Stimulated activated CD4-positive, alpha-beta T cell treated with anti-CD3 and anti-CD28 coated beads, Interleukin-15, amount 100 ng/mL, for 24 hours (primary cell): ENCODE measurements around the gene KERA.

Source experiments
- DNase-seq: peaks from one replicate; pipeline ENCODE4 v3.0.0-alpha.2; 2020

KERA gene

DNA sequence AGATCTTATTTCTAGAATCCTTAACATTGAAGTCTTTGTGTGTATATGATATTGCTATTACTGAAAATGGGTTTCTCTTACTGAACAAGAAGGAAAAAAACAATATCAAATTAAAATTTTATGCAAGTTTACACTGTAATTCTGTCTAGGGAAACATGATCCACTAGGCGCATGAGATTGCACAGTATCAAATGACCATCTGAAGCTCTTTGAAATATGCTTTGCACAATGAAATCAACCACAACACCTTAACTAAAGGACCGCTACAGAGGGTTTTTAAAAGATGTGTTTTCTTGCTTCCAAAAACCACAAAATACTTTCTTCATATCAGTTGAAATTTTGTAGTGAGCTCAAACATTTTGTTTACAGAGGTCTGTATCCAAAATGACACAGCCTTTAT is 15.1 kb upstream of the KERA start:
- DNase-seq = no peak

DNA sequence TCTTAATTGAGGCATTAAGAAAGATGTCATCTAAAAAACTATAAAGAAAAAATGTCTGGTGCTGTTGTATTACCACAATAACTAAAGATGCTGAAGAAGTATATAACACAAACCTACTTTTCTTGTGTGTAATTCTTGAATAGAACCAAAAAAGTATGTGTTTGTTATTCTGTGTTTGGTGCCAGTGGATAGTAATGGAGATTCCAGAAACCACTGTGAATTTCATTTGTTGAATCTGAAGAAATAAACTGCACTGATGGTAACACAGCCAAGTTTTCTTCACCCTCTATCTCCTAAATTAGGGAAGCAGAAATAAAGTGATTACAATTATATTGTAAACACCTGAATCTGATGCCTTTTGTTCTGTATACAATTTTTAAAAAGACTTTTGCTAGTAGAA is 13.1 kb upstream of the KERA start:
- DNase-seq = no peak

DNA sequence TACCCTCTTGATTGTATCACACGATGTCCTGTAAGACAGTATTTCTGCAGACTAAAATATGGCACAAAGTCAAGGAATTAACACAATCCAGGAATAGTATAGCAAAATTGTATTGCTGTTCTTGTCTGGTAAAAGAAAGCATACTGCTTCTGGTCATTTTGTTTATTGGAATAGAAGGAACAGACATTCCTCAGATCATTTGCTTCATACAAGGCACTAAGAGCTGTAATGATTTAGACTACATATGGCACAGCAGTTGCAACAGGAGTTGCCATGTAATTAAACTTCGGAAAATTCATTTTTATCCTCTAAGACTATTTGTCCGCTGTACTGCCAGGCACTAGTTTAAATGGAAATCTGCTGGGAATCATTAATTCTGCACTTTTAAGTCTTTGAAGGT is 7.6 kb upstream of the KERA start:
- DNase-seq = no peak

DNA sequence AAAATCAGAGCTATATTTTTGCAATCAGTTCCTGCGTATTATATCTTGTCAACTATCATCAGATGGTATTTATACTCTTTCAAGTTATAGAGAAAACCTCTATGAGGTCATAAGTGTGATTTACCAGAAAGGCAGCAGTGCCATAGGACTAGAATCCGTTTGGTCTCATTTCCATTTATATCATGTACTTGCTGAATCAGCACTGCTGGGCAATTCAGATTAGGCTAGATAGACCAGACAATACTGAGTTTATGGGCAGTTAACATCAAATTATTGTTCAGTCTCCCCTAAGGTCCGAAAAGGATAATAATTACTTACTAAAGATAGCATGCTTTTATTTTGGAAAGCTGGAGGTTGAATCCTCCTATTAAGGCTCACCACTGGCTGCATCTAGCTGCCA is 6.8 kb upstream of the KERA start:
- no peak for DNase-seq

DNA sequence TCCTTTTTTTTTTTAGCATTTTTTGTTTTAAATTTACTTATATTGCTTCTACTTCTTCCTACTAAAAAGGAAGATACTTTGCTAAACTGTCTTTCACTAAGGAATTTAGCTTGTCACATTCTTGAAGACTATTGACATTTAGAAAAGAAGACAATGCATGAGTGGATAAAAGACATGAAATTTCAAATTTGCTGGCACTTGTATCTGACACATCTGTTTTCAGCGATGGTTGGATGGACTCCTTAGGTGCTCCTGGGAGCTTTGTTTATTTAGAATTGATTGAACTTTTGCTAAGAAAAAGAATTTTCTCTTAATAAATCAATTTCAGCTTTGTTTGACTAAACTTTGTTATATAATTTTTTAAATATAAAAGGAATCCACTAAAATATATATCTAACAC is 3.3 kb upstream of the KERA start:
- no peak for DNase-seq

DNA sequence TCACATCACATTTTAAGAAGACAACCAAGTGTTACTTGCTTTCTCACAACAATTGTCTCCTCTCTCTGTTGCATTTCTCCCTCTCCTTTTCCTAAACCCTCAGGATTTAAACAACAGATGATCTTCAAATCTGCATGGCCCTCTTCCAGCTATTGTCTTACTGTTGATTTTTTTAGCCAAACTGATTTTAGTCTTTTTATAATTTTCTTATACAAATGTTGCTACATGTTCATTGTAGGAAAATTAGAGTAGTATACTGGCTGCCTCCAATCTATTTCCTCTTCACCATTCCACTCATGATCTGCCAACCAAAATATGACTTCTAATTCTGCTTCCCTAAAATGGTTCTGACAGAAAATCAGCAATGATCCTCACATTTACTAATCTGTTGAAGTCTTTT is 1.4 kb upstream of the KERA start:
- DNase-seq = no peak

DNA sequence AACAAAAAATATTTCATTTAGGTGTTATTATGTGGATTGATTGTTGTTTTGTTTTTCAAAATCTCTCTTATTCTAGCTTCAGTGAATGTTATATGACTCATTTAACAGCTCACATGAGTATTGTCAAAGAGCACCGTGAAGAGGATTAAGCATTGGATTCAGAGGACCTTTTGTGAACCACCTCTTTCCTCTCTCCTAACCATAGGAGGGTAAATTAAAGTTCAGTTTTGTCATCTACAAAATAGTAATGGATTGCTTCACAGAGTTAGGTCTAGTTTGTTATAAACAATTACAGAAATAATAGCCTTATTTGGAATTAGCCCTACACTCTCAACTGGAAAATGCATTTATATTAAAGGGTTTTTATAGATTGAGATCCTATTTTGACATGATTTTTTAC is 962 bp upstream of the KERA start:
- DNase-seq = no peak

DNA sequence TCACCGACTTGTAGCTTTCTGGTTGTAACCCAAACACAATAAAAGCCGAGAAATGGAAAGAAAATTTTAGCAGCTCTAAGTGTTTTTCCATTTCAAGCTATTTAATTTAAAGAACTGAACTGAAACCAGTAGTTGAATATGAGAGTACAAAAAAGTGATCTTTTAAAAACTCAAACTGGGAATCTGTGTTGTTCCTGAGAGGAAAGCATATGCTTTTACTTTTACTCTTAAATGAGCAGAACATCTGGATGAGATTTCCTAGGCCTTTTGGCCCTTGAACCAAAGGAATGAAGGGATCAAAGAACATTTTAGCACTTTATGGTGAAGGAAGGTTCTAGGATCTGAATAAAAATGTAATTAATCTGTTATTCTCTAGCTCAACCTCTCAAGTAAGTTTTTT is 1.3 kb downstream of the KERA start:
- DNase-seq = no peak

DNA sequence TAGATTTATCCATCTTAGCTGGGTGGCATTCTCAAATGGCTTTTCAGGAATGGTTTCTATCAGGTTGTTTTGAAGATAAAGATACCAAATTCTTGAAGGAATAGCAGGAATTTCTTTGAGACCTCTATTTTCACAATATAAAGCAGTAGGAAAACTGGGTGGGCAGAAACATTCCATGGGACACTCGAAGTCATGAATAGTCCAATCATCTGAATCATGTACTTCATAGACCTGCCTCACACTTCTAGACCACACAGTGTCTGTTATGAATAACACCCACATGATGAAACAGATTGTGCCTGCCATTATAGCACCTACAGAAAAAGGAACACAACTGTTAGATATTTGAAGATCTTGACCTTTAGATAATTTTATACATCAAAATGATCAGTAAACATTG is 1.8 kb downstream of the KERA start:
- no peak for DNase-seq

DNA sequence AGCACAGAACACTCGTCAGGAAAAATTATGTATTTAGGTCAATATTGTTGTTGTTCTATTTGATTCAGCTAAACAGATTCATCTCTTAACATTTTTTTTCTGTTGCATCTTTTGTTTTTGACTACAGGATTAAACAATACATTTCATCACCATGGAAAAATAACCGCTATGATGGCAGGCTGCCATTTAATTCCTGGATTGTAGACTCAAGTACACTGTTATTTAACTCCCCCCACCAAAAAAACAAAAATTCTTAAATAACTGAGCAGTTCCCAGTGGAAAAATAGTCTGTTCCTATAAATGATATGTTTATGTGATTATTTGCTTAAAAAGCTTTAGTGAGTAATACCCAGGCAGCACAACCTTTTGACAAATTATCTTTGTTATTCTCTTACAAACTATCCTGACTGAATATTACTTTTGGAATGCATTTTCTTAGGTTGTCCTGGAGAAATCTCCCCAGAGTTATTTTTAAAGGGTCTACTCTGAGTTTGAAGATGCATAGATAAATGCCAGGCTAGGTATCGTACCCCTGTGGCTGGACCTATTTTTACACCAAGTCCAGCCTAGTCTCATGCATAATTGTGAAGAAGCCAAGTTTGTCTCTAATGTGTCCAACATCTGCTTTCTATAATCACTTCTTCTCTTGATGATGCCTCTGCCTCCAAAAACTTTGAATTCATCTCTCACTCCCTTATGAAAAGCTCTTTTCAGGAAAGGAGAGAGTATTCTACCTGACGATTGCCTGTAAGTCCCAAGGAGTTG is 3.7 kb downstream of the KERA start:
- DNase-seq = no peak

DNA sequence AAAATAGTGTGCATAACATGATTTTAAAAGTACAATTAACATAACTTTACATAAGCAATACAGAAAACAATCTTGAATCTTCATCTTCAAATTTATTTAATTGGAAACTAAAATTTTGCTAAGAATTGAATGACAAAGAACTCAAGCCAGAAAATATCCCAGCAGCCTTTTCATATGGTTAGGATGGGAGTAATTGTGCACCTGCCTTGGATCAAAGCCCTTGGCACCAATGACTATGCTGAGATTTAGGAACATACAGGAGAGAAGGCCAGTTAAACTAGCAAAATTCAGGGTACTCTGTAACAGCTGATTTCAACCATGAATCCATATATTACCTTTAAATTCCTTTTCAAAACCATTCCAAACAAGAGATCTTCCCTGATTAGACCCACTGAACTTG is 5.8 kb downstream of the KERA start:
- no peak for DNase-seq

DNA sequence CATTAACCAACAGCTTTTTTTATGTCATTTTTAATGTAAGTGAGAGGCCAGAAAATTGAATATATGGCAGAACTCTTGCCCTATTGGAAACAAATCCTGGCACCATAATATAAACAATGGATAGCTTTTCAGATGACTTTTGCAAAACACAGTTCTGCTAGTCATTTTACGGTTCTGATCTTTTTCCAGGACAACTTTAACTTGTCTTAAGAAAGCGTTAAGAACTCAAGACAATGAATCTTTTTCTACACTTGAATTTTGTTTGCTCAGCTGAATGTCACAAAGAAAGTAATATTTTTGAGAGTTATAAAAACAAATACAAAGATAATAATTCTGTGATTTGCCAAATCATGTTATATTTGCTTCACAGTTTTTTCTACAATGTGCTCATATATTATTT is 13.2 kb downstream of the KERA start:
- DNase-seq = no peak

DNA sequence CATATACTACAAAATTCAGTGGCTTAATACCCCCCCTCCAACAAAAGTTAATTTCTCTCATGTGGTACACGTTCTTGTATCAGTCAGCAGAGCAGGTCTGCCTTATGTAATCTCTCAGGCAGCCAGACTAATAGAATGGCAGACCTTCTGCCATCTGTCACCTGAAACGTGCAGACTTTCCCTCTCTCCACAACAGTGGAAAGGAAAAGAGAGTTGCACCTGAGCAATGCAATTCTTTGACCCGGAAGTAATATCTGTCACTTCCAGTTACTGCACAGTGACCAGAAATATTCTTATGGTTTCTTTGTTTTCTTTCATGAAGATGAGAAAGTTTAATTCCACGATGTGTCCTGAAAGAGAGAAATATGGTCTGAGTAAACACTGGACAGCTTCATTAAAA is 14.4 kb downstream of the KERA start:
- no peak for DNase-seq

DNA sequence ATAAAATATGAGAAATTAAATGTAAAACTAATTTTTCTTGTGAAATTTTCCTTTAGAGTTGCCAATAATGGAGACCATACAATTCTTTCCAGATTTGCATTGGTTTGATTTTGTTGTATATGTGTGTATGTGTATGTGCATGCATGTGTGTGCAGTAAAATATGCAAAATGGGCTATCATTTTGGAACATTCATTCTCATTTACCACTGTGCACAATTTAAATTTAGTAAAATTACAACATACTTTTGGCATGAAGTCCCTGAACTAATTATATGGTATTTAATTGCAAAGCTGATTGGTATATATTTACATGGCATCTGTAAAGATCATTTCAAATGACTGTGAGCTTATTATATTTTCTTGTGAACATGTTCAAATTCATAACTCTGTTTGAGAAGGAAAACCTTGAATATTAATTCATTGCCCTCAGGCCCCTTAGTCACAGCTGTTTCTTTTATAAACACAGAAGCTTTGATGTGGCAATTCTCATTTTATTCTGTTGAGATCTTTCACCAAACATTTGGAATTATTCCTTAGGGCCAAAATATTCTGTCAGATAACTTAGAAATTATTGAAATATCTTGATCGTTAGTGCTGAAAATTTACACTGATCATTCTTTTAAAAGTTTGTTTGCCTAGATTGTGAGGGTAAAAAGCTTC is 17.6 kb downstream of the KERA start:
- DNase-seq = no peak

DNA sequence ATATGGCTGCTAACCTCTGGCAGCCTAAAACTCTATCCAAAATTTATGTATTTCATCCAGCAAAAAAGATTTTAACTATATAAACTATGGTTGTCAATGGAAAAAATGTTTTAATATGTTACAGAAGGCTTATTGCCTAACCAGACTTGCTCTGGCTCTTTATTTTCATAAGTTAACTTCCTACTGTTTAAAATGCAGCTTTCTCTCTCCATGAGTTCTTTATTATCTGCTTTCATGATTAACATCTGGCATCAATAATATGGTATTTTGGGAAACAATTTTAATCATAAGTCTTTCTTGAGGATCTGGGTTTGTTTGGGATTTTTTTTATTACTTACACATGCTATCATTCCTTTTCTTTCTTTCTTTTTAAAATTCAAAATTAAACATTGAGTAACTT is 20.5 kb downstream of the KERA start:
- DNase-seq = no peak

DNA sequence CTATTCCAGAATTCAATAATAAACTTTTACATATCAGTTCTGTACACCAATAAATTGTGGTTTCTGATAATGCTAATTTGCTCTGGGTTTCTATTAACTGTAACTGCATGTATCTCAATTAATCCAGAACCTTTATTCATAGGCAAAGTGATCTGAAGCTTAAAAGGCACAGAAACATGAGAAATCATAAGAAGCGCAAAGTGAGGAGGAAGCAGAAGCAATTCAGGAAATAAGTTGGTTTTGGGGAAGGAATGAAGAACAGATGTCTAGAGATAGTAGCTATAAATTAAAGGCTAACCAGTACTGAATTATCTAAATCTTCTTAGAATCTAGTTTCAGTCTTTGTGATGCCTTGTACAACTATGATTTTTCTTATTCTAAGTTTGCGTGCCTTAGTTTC is 24.6 kb downstream of the KERA start:
- no peak for DNase-seq

DNA sequence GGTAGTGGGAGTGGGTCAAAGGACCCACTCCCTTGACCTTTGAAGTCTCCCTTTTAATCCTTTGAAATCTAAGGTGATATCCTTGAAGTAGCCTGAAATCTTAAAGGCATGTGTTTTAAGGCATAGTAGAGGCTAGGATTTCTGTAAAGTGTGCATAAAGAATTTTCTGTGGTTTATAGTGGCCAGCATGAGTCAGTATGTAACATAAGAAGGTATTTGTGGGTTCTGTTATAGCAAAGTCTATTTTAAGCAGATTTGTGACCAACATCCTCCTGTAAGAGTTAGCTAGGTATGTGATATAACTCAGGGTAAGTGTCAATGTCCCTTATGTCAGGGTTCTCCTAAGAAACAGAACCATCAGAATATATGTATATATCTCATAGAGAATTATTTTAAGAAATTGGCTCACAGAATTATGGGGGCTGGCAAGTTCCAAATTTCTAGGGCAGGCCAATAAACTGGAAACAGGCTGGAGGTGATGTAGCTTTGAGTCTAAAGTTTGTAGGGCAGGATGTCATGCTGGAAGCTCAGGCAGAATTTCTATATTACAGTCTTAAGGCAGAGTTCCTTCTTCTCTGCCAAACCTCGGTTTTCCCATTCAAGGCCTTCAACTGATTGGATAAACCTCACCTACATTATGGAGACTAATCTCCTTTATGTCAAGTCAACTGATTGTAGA is 34.4 kb downstream of the KERA start:
- no peak for DNase-seq

DNA sequence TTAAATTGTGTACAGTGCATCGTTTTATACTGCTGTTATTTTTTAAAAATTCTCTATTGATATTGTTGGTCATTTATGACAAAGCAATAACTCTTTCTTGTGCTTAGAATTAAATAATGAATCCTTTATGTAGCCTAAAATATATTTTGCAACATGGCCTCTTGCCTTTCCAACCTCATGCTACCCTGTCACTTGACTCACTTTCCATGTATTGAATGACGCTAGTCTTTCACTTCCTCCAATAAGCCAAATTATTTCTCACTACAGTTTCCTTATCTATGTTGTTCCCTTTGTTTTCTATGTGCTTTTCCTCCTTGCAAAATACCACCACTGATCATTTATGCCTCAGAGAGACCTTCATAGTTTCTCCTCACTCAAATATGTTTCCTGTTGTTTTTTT is 36.7 kb downstream of the KERA start:
- no peak for DNase-seq

DNA sequence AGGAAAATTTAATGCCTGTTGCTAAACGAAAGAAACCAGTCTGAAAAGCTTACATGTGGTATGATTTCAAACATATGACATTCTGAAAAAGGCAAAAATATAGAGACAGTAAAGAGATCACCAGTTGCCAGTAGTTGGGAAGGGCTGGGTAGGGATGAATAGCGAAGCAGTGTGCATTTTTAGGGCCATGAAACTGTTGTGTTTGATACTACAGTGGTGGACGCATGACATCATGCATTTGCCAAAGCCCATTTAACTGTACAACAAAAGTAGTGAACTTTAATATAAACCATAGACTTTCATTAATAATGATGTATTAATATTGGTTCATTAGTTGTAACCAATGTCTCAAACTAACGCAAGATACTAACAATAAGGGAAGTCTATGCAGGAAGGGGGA is 38.4 kb downstream of the KERA start:
- no peak for DNase-seq

DNA sequence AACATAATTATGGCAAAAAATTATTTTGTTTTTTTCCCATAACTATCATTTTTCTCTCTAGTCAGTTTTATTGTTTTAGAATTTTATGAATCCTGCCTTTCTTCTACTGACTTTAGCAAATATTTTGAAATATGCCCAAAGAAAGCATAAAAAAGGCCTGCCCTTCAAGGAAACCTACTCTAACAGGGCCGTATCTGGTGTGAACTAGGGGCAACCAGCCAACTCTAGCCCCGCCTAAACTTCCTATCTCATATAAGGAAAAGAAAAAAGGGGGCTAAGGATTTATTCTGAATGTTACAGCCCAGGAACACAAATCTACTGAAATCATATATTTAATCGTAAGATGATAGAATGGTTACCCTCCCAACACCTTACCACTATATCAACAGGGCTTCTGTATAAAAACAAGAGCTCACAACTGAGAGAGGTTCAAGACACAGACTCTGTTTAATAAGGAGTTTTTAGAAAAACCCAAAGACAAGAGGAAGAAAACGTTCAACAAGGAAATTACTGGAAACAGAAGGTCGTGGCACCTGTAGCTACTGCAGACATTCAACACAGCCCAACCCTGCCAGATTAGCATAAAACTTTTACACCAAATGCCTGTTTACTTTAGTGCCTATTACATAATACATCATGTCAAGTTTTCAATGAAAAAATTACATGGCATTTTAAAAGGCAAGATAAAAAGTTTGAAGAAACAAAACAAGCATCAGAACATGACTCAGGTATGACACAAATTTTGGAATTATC is 40.1 kb downstream of the KERA start:
- DNase-seq = no peak

DNA sequence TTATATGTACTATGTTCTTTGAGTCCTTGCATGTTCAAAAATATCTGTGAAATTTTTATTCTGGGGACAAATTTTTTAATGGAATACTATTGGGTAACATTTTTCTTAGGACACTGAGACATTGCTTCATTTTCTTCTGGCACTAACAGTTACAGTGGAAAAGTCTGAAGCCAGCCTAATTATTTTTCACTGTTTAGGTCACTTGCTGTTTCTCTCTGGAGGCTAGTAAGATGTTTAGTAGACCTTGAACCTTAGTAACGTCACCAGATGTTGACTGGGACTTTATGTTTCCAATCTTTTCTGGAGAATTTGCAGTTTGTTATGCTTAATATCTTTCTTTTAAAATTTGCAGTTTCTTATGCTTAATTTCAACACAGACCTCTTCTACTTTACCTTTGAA is 40.8 kb downstream of the KERA start:
- no peak for DNase-seq

DNA sequence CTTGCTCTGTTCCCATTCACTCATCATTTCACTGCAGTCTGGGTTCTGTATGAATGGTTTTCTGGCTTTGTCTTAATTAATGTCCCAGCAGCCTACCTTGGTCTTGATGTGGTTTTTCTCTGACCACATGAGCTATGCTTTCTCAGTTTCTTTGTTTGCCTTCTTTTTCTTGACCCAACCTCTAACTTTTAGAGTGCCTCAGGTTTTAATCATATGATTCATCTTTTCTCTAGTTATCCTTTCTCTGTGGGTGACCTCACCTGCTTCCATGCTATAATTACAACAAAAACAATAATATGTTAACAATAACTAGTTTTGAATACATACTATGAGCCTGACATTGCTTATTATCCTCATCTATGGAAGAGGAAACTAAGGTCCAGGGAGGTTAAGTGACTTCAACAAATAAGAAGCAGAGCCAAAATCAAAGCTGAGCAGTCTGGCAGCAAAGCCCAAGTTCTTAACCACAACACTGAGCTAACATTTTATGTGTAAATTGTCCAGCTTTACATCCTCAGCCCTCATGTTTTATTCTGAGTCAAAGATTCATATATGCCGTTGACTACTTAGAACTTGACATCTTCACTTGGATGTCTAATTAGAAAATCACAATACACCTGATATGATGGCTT is 48.4 kb downstream of the KERA start:
- no peak for DNase-seq
